CD4-positive, alpha-beta T cell treated with Interleukin-12 subunit alpha and Interleukin-12 subunit beta, for 1 hour (primary cell): ENCODE results near the gene HIGD1A.

Experiments used
- DNase-seq: peaks from one replicate; pipeline ENCODE4 v3.0.0-alpha.2; 2020

HIGD1A gene

GRCh38 chr3:42804106-42804830 lies at the start of gene HIGD1A:
TSS of gene HIGD1A (minus strand) at chr3:42804490. CDS start at chr3:42794253, 10,237 bp downstream.
- DNase-seq = peak; percentile 94

GRCh38 chr3:42853739-42854302 lies 49.5 kb upstream of the HIGD1A start:
- DNase-seq = no peak

- DNase-seq = no peak
These were observed 48.8 kb upstream of the HIGD1A start for GRCh38 chr3:42853056-42853455.

GRCh38 chr3:42852441-42852840 lies 48.2 kb upstream of the HIGD1A start:
- no peak for DNase-seq

- no peak for DNase-seq
These were observed 47.0 kb upstream of the HIGD1A start for GRCh38 chr3:42851228-42851834.

GRCh38 chr3:42850263-42850662 lies 46.0 kb upstream of the HIGD1A start:
- no peak for DNase-seq

GRCh38 chr3:42849017-42849416 lies 44.7 kb upstream of the HIGD1A start:
- no peak for DNase-seq

GRCh38 chr3:42847731-42848130 lies 43.4 kb upstream of the HIGD1A start:
- DNase-seq = no peak

GRCh38 chr3:42846685-42847522 lies 42.6 kb upstream of the HIGD1A start:
- peak; percentile 18 for DNase-seq

- DNase-seq = no peak
These were observed 40.5 kb upstream of the HIGD1A start for GRCh38 chr3:42844815-42845214.

- no peak for DNase-seq
These were observed 40.1 kb upstream of the HIGD1A start for GRCh38 chr3:42844412-42844713.

- DNase-seq = no peak
These were observed 39.6 kb upstream of the HIGD1A start for GRCh38 chr3:42843713-42844411.

GRCh38 chr3:42841332-42841731 lies 37.0 kb upstream of the HIGD1A start:
- no peak for DNase-seq

- peak; percentile 50 for DNase-seq
These were observed 35.3 kb upstream of the HIGD1A start for GRCh38 chr3:42839616-42840015.

- no peak for DNase-seq
These were observed 34.3 kb upstream of the HIGD1A start for GRCh38 chr3:42838571-42838970.

- DNase-seq = no peak
These were observed 32.1 kb upstream of the HIGD1A start for GRCh38 chr3:42836150-42837123.

- peak; percentile 79 for DNase-seq
These were observed 27.0 kb upstream of the HIGD1A start for GRCh38 chr3:42831321-42831713.

- peak; percentile 2 for DNase-seq
These were observed 26.4 kb upstream of the HIGD1A start for GRCh38 chr3:42830437-42831320.

GRCh38 chr3:42829628-42830436 lies 25.5 kb upstream of the HIGD1A start:
- no peak for DNase-seq
